Fibroblast of lung (primary cell): Measurements from ENCODE around the gene CCDC192. TPM values are rescaled to one million over a fixed set of nuclear protein-coding genes. Genes with fewer than 3 reads are reported as not detected.

Experiments
- DNase-seq, 2 donors: peaks; one replicate each; pipeline versions ENCODE4 v3.0.0 to v3.0.0-alpha.2; 2010; ENCODE audit warnings: low read depth in 2 of 2
- H2AFZ ChIP-seq: 2 replicates; pipeline ENCODE4 v1.5.1; 2012; ENCODE audit warnings: low read length, control low read depth, inconsistent platforms
- H3K27ac ChIP-seq: 2 replicates; pipeline ENCODE4 v1.5.1; 2011; ENCODE audit warnings: low read length, control low read depth; ENCODE audit not compliant: insufficient read depth
- H3K27me3 ChIP-seq: 2 replicates; pipeline ENCODE4 v1.5.1; 2011; ENCODE audit warnings: mild to moderate bottlenecking, low read length; ENCODE audit not compliant: control insufficient read depth, insufficient read depth
- H3K36me3 ChIP-seq: 2 replicates; pipeline ENCODE4 v1.5.1; 2011; ENCODE audit warnings: low read length; ENCODE audit not compliant: control insufficient read depth, insufficient read depth
- H3K4me1 ChIP-seq: 2 replicates; pipeline ENCODE4 v1.5.1; 2011; ENCODE audit warnings: low read length; ENCODE audit not compliant: control insufficient read depth, insufficient read depth; ENCODE audit errors: extremely low read depth
- H3K4me2 ChIP-seq: 2 replicates; pipeline ENCODE4 v1.5.1; 2011; ENCODE audit warnings: low read length, control low read depth; ENCODE audit not compliant: insufficient read depth; ENCODE audit errors: extremely low read depth
- H3K4me3 ChIP-seq, 4 experiments: fragments of 200-600 bp in 1 of 4; sonication (generic) in 1 of 4; replicated peaks in 1 of 4; 2 replicates each; pipeline ENCODE4 v1.5.1; 2011 to 2016; ENCODE audit warnings: low read length in 4 of 4, low read depth in 3 of 4, mild to moderate bottlenecking in 3 of 4, control low read depth in 2 of 4, inconsistent platforms in 1 of 4, mixed read lengths in 1 of 4; ENCODE audit not compliant: insufficient read depth in 1 of 4; ENCODE audit errors: control extremely low read depth in 1 of 4
- H3K79me2 ChIP-seq: 2 replicates; pipeline ENCODE4 v1.5.1; 2012; ENCODE audit warnings: mild to moderate bottlenecking, low read length, inconsistent platforms; ENCODE audit not compliant: control insufficient read depth, insufficient read depth
- H3K9ac ChIP-seq: 2 replicates; pipeline ENCODE4 v1.5.1; 2011; ENCODE audit warnings: mild to moderate bottlenecking, low read length, control low read depth; ENCODE audit not compliant: insufficient read depth
- H3K9me3 ChIP-seq: 2 replicates; pipeline ENCODE4 v1.5.1; 2012; ENCODE audit warnings: low read depth, low read length; ENCODE audit not compliant: control insufficient read depth, insufficient read depth
- H4K20me1 ChIP-seq: 2 replicates; pipeline ENCODE4 v1.5.1; 2011; ENCODE audit warnings: low read length; ENCODE audit not compliant: control insufficient read depth, insufficient read depth; ENCODE audit errors: extremely low read depth
- CTCF ChIP-seq, 2 donors: IDR thresholded peaks in 1 of 2; conservative IDR thresholded peaks in 1 of 2; 1 replicate in 1 of 2; 2 replicates in 1 of 2; pipeline ENCODE4 v1.5.1; 2011 to 2012; ENCODE audit warnings: low read length in 2 of 2, control low read depth in 1 of 2, inconsistent platforms in 1 of 2, low read depth in 1 of 2, mild to moderate bottlenecking in 1 of 2
- EZH2 ChIP-seq: IDR thresholded peaks from 2 replicates; pipeline ENCODE4 v1.5.1; 2012; ENCODE audit warnings: low read length, control low read depth, mild to moderate bottlenecking; ENCODE audit errors: missing control alignments
- polyA plus RNA-seq, 2 donors: library from polyadenylated mRNA; depleted of rRNA in 1 of 2; stranded (reverse) in 1 of 2; unstranded in 1 of 2; fragments of >200 nt; gene quantifications; 2 replicates each; pipeline ENCODE4 v1.2.1, GENCODE V29; 2011 to 2012; ENCODE audit warnings: missing spikeins in 1 of 2
- total RNA-seq: library from RNA; depleted of rRNA; stranded (reverse); fragments of >200 nt; gene quantifications from 2 replicates; pipeline ENCODE4 v1.2.1, GENCODE V29; 2014

The CCDC192 gene
- total and polyA plus RNA-seq, 2 donors (not counting 1 experiment from before 2014, with no cell fraction given): not detected

GRCh38 chr5:127907907-127908306, 204.7 kb downstream of the CCDC192 start:
- Histone ChIP-seq H3K27ac (no peak overlapping the region), H3K27me3 (no peaks in the 10 kb centered on the region), H4K20me1 (no peaks in the 10 kb centered on the region), H2AFZ (no peak overlapping the region), H3K36me3 (no peaks in the 10 kb centered on the region), H3K9ac (no peak overlapping the region), H3K4me3 (no peak overlapping the region), H3K9me3 (no peaks in the 10 kb centered on the region), H3K4me2 (no peak overlapping the region), H3K79me2 (no peaks in the 10 kb centered on the region), H3K4me1 (no peaks in the 10 kb centered on the region)
- TF ChIP-seq EZH2 (no peak), CTCF (conservative IDR thresholded peaks at IDR 0.05 in 1 of 2, IDR thresholded peaks at IDR 0.05 in 1 of 2; ENCODE audit: low read depth in 1 of 2, low read length in 2 of 2) (no peak)
- DNase-seq: no peak

DNA sequence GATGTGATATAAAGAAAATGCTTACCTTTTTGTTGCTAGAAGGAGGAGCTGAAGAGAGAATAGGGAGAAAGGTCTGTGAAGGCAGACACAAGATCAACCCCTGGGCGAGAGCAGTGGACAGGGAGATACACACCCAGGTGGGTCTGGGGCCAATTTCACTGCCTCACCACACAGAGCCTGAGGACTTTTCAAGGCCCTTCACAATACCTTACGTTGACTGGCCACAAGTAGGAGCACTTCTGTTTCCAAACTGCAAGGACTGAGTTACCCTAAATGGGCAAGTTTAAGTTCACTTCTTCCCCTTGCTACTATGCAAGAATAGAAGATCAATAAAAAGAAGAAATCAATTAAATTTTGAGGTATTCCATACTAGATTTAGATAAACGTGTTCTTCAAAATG, 205.9 kb downstream of the CCDC192 start:
- H3K4me3 ChIP-seq: no peak overlapping the region
- no peaks in the 10 kb centered on the region for H3K27me3 ChIP-seq
- H3K27ac ChIP-seq: no peak overlapping the region
- H4K20me1 ChIP-seq: no peaks in the 10 kb centered on the region
- H3K9me3 ChIP-seq: no peaks in the 10 kb centered on the region
- no peaks in the 10 kb centered on the region for H3K36me3 ChIP-seq
- TF ChIP-seq EZH2 (no peak), CTCF (conservative IDR thresholded peaks at IDR 0.05 in 1 of 2, IDR thresholded peaks at IDR 0.05 in 1 of 2; ENCODE audit: low read depth in 1 of 2, low read length in 2 of 2) (peak; percentile 52 to 71)
- H2AFZ ChIP-seq: no peak overlapping the region
- H3K9ac ChIP-seq: no peak overlapping the region
- no peaks in the 10 kb centered on the region for H3K4me1 ChIP-seq
- peak; percentile 46 to 68 for DNase-seq
- H3K4me2 ChIP-seq: no peak overlapping the region
- H3K79me2 ChIP-seq: no peaks in the 10 kb centered on the region

- Histone ChIP-seq H3K4me1 (no peaks in the 10 kb centered on the region), H3K9me3 (no peaks in the 10 kb centered on the region), H3K79me2 (no peaks in the 10 kb centered on the region), H3K27ac (no peak overlapping the region), H3K9ac (no peak overlapping the region), H3K4me2 (no peak overlapping the region), H4K20me1 (no peaks in the 10 kb centered on the region), H3K4me3 (no peak overlapping the region), H3K27me3 (no peaks in the 10 kb centered on the region), H3K36me3 (no peaks in the 10 kb centered on the region), H2AFZ (no peak overlapping the region)
- no peak for TF ChIP-seq EZH2
- no peak for TF ChIP-seq CTCF (conservative IDR thresholded peaks at IDR 0.05 in 1 of 2, IDR thresholded peaks at IDR 0.05 in 1 of 2; ENCODE audit: low read depth in 1 of 2, low read length in 2 of 2)
- no peak for DNase-seq
These were observed 206.6 kb downstream of the CCDC192 start for GRCh38 chr5:127909821-127910220.
